ENCODE measurements around the gene PNPLA2. TPM values are rescaled to one million over a fixed set of nuclear protein-coding genes. Genes with fewer than 3 reads are reported as not detected.

The PNPLA2 gene
- total and polyA plus RNA-seq, 7 donors = 64.8 to 247 (median 125) TPM

GRCh38 chr11:802018-802617 lies 16.6 kb upstream of the PNPLA2 start:
- Histone ChIP-seq H3K4me3 (no peak overlapping the region), H3K27ac (no peak overlapping the region), H3K4me1 (peaks cover 26% of the 10 kb centered on the region), H3K27me3 (ENCODE audit: insufficient read depth in 3 of 3, low read length in 2 of 3) (no peaks in the 10 kb centered on the region), H3K9me3 (no peaks in the 10 kb centered on the region), H3K36me3 (ENCODE audit: insufficient read depth in 1 of 2, low read depth in 1 of 2) (peaks cover 0 to 44% of the 10 kb centered on the region in 2 donors)
- intact Hi-C loops (cut with DNase I) = no loop called here
- WGBS, 3 donors = 96 to 98% (median 98%) methylated on average over 16 to 21 of the region's 21 CpGs
- TF ChIP-seq CTCF (IDR thresholded peaks at IDR 0.05) = no peak
- DNase-seq (no peak), ATAC-seq (no peak)

GRCh38 chr11:802693-803466 lies 15.8 kb upstream of the PNPLA2 start:
- intact Hi-C loops (cut with DNase I) = no loop called here
- no peak for DNase-seq
- no peak overlapping the region for H3K4me3 ChIP-seq
- peaks cover 21% of the 10 kb centered on the region for H3K4me1 ChIP-seq
- ATAC-seq = no peak
- no peaks in the 10 kb centered on the region for H3K27me3 ChIP-seq (ENCODE audit: insufficient read depth in 3 of 3, low read length in 2 of 3)
- TF ChIP-seq CTCF (IDR thresholded peaks at IDR 0.05) = no peak
- H3K9me3 ChIP-seq = no peaks in the 10 kb centered on the region
- no peak overlapping the region for H3K27ac ChIP-seq
- H3K36me3 ChIP-seq (ENCODE audit: insufficient read depth in 1 of 2, low read depth in 1 of 2) = peaks cover 0 to 44% of the 10 kb centered on the region in 2 donors
- WGBS, 3 donors = 77 to 84% (median 82%) methylated on average over 28 of the region's 28 CpGs

GRCh38 chr11:803467-803742 lies 15.3 kb upstream of the PNPLA2 start:
- H3K4me1 ChIP-seq = peaks cover 24% of the 10 kb centered on the region
- intact Hi-C loops (cut with DNase I) = no loop called here
- no peak for DNase-seq
- H3K9me3 ChIP-seq = no peaks in the 10 kb centered on the region
- H3K36me3 ChIP-seq (ENCODE audit: insufficient read depth in 1 of 2, low read depth in 1 of 2) = peaks cover 0 to 44% of the 10 kb centered on the region in 2 donors
- no peaks in the 10 kb centered on the region for H3K27me3 ChIP-seq (ENCODE audit: insufficient read depth in 3 of 3, low read length in 2 of 3)
- TF ChIP-seq CTCF (IDR thresholded peaks at IDR 0.05) = no peak
- WGBS, 3 donors = 74 to 85% (median 82%) methylated on average over 8 of the region's 8 CpGs
- ATAC-seq = no peak
- H3K27ac ChIP-seq = no peak overlapping the region
- H3K4me3 ChIP-seq = no peak overlapping the region

GRCh38 chr11:803770-804598 lies 14.7 kb upstream of the PNPLA2 start:
- ATAC-seq = no peak
- no peak overlapping the region for H3K27ac ChIP-seq
- no peaks in the 10 kb centered on the region for H3K9me3 ChIP-seq
- H3K27me3 ChIP-seq (ENCODE audit: insufficient read depth in 3 of 3, low read length in 2 of 3) = no peaks in the 10 kb centered on the region
- no peak for DNase-seq
- intact Hi-C loops (cut with DNase I) = no loop called here
- WGBS, 3 donors = 52 to 55% (median 55%) methylated on average over 25 to 26 of the region's 26 CpGs
- TF ChIP-seq CTCF (IDR thresholded peaks at IDR 0.05) = no peak
- peak overlapping the region; percentile 72 for H3K4me3 ChIP-seq
- peaks cover 24% of the 10 kb centered on the region for H3K4me1 ChIP-seq
- peaks cover 0 to 42% of the 10 kb centered on the region in 2 donors for H3K36me3 ChIP-seq (ENCODE audit: insufficient read depth in 1 of 2, low read depth in 1 of 2)

Data from psoas muscle (tissue), 8 donors.